Measurements from ENCODE around the gene MALAT1. TPM values are rescaled to one million over a fixed set of nuclear protein-coding genes. Genes with fewer than 3 reads are reported as not detected.
"Not testable (repeated sequence)": the region's sequence is repeated elsewhere in the genome, so short reads cannot be mapped to it uniquely, and the experiment has no call there.

MALAT1 gene
- total and polyA plus RNA-seq, 2 donors (not counting 1 experiment from before 2014, with no cell fraction given): 646 to 32,417 TPM

- ATAC-seq (ENCODE audit: low read depth); H3K27me3 ChIP-seq (replicated peaks in 1 of 4; ENCODE audit: control extremely low read depth in 1 of 4, control insufficient read depth in 3 of 4, insufficient read depth in 4 of 4, low read length in 3 of 4); H3K9me3 ChIP-seq (ENCODE audit: control extremely low read depth in 1 of 3, control insufficient read depth in 2 of 3, insufficient read depth in 1 of 3, low read length in 2 of 3); H3K9me3 Mint-ChIP-seq (ENCODE audit: insufficient read depth); H3K27me3 Mint-ChIP-seq; POLR2A ChIA-PET: not testable (repeated sequence)
- peak overlapping the region; percentile 47 for H3K9ac ChIP-seq (ENCODE audit: low read length)
- H2AFZ ChIP-seq (ENCODE audit: insufficient read depth, low read depth, low read length, poor library complexity, severe bottlenecking): peak overlapping the region; percentile 12
- peak overlapping the region; percentile 53 to 63 for H3K27ac ChIP-seq (ENCODE audit: low read length in 2 of 2)
- Mint-ChIP-seq H3K4me3 (peak overlapping the region; percentile 80), H3K4me1 (peaks cover 39% of the 10 kb centered on the region), H3K27ac (peak overlapping the region; percentile 88)
- peak overlapping the region; percentile 69 for H3K4me2 ChIP-seq (replicated peaks; ENCODE audit: low read depth, low read length, poor library complexity, severe bottlenecking)
- H4K20me1 ChIP-seq (ENCODE audit: control insufficient read depth, insufficient read depth, low read length, poor library complexity, severe bottlenecking): peaks cover 20% of the 10 kb centered on the region
- H3K36me3 ChIP-seq (replicated peaks in 1 of 2; ENCODE audit: control extremely low read depth in 1 of 2, control insufficient read depth in 1 of 2, extremely low read depth in 1 of 2, insufficient read depth in 2 of 2, low read length in 1 of 2): peaks cover 0 to 10% of the 10 kb centered on the region in 2 experiments
- peak; percentile 65 for DNase-seq
- peaks cover 39 to 41% of the 10 kb centered on the region in 2 donors for H3K4me1 ChIP-seq (ENCODE audit: control insufficient read depth in 2 of 2, insufficient read depth in 2 of 2, low read length in 2 of 2)
- WGBS (ENCODE audit: insufficient coverage): 0% methylated on average over 4 of the region's 18 CpGs
- CTCF ChIA-PET: interaction anchor here (1.6 kb wide), 1 partner anchor 107 kb away, joined by 5 read pairs; no protein-coding TSS in a partner anchor
- peaks cover 26% of the 10 kb centered on the region for H3K79me2 ChIP-seq (ENCODE audit: control insufficient read depth, insufficient read depth, low read length)
- intact Hi-C loops (cut with micrococcal nuclease): loop anchor here (10.0 kb wide), 1 partner anchor 478 kb away; the partner anchor contains the start of gene SAC3D1
- peak overlapping the region; percentile 13 to 43 (median 30) for H3K4me3 ChIP-seq (ENCODE audit: control extremely low read depth in 1 of 5, extremely low read depth in 1 of 5, insufficient read depth in 1 of 5, low read depth in 2 of 5, low read length in 4 of 5)
Observed at GRCh38 chr11:65522718-65523630, 24.1 kb downstream of the MALAT1 start.

DNA sequence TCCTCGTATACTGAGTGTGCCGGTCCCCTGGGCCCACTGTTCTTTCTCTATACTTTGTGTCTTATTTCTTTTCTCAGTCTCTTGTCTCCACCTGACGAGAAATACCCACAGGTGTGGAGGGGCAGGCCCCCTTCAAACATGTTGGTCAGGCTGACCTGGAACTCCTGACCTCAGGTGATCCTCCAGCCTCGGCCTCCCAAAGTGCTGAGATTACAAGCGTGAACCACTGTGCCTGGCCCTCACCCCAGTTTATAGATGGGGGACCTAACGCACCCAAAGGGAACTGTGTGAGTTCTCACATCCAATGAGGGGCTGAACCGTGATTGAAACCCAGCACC lies 24.8 kb downstream of the MALAT1 start:
- Histone ChIP-seq H3K4me1 (ENCODE audit: control insufficient read depth in 2 of 2, insufficient read depth in 2 of 2, low read length in 2 of 2) (peaks cover 39 to 41% of the 10 kb centered on the region in 2 donors), H3K9ac (ENCODE audit: low read length) (peak overlapping the region; percentile 47), H3K27ac (ENCODE audit: low read length in 2 of 2) (peak overlapping the region; percentile 53 to 63), H4K20me1 (ENCODE audit: control insufficient read depth, insufficient read depth, low read length, poor library complexity, severe bottlenecking) (peaks cover 20% of the 10 kb centered on the region), H3K4me3 (ENCODE audit: control extremely low read depth in 1 of 5, extremely low read depth in 1 of 5, insufficient read depth in 1 of 5, low read depth in 2 of 5, low read length in 4 of 5) (peak overlapping the region in 2 of 5 experiments; percentile 30 to 43), H3K79me2 (ENCODE audit: control insufficient read depth, insufficient read depth, low read length) (peaks cover 32% of the 10 kb centered on the region), H2AFZ (ENCODE audit: insufficient read depth, low read depth, low read length, poor library complexity, severe bottlenecking) (peak overlapping the region; percentile 12), H3K36me3 (replicated peaks in 1 of 2; ENCODE audit: control extremely low read depth in 1 of 2, control insufficient read depth in 1 of 2, extremely low read depth in 1 of 2, insufficient read depth in 2 of 2, low read length in 1 of 2) (peaks cover 0 to 11% of the 10 kb centered on the region in 2 experiments), H3K4me2 (replicated peaks; ENCODE audit: low read depth, low read length, poor library complexity, severe bottlenecking) (peak overlapping the region; percentile 69)
- peak overlapping the region; percentile 80 for H3K4me3 Mint-ChIP-seq
- intact Hi-C loops (cut with micrococcal nuclease): loop anchor here (10.0 kb wide), 1 partner anchor 479 kb away; the partner anchor contains the start of gene SAC3D1
- POLR2A ChIA-PET: interaction anchor here (1.9 to 2.2 kb wide), 2 partner anchors 17 to 25 kb away, joined by 7 to 16 read pairs; no protein-coding TSS in a partner anchor
- 52% methylated on average over 7 of the region's 7 CpGs for WGBS (ENCODE audit: insufficient coverage)
- peak overlapping the region; percentile 88 for H3K27ac Mint-ChIP-seq
- not testable (repeated sequence) for H3K9me3 ChIP-seq (ENCODE audit: control extremely low read depth in 1 of 3, control insufficient read depth in 2 of 3, insufficient read depth in 1 of 3, low read length in 2 of 3); ATAC-seq (ENCODE audit: low read depth); H3K9me3 Mint-ChIP-seq (ENCODE audit: insufficient read depth); H3K27me3 ChIP-seq (replicated peaks in 1 of 4; ENCODE audit: control extremely low read depth in 1 of 4, control insufficient read depth in 3 of 4, insufficient read depth in 4 of 4, low read length in 3 of 4); DNase-seq; H3K27me3 Mint-ChIP-seq
- CTCF ChIA-PET: interaction anchor here (0.5 to 1.6 kb wide), 3 partner anchors 15 to 161 kb away, joined by 3 to 5 read pairs (median 3); no protein-coding TSS in a partner anchor
- H3K4me1 Mint-ChIP-seq: peaks cover 39% of the 10 kb centered on the region
